ENCODE results near the gene HELQ.
"Not testable (repeated sequence)": the region's sequence is repeated elsewhere in the genome, so short reads cannot be mapped to it uniquely, and the experiment has no call there.

HELQ gene

GRCh38 chr4:83455281-83456183 lies at the start of gene HELQ, which contains the start of gene MRPS18C:
TSS of gene HELQ (minus strand) at chr4:83455823. CDS start at chr4:83455693, 130 bp downstream.
TSS of gene MRPS18C (plus strand) at chr4:83456058. CDS start at chr4:83456078, 20 bp downstream.
- DNase-seq: peak; percentile 100

- DNase-seq: no peak
These were observed 49.4 kb upstream of the HELQ start for GRCh38 chr4:83504996-83505395.

GRCh38 chr4:83504503-83504902 lies 48.9 kb upstream of the HELQ start:
- DNase-seq: no peak

- peak; percentile 18 for DNase-seq
These were observed 48.4 kb upstream of the HELQ start for GRCh38 chr4:83503974-83504373.

- DNase-seq: not testable (repeated sequence)
These were observed 46.0 kb upstream of the HELQ start for GRCh38 chr4:83501671-83502070.

- DNase-seq: no peak
These were observed 42.6 kb upstream of the HELQ start for GRCh38 chr4:83498187-83498586.

GRCh38 chr4:83496085-83496917 lies 40.7 kb upstream of the HELQ start:
- DNase-seq: peak; percentile 70

- peak; percentile 76 for DNase-seq
These were observed 35.3 kb upstream of the HELQ start for GRCh38 chr4:83490876-83491450.

- peak; percentile 49 for DNase-seq
These were observed 34.2 kb upstream of the HELQ start for GRCh38 chr4:83489711-83490326.

GRCh38 chr4:83486457-83487129 lies 31.0 kb upstream of the HELQ start:
- peak; percentile 30 for DNase-seq

GRCh38 chr4:83484500-83485461 lies 29.2 kb upstream of the HELQ start, which contains the start of gene ABRAXAS1:
TSS of gene ABRAXAS1 (minus strand) at chr4:83485100. CDS start at chr4:83485072, 28 bp downstream.
- peak; percentile 98 for DNase-seq

- no peak for DNase-seq
These were observed 18.3 kb upstream of the HELQ start for GRCh38 chr4:83473966-83474365.

- no peak for DNase-seq
These were observed 17.8 kb upstream of the HELQ start for GRCh38 chr4:83473423-83473822.

- no peak for DNase-seq
These were observed 520 bp upstream of the HELQ start for GRCh38 chr4:83456184-83456501.

- peak; percentile 41 for DNase-seq
These were observed 937 bp downstream of the HELQ start for GRCh38 chr4:83454686-83455085.

- no peak for DNase-seq
These were observed 6.6 kb downstream of the HELQ start for GRCh38 chr4:83449009-83449408.

- no peak for DNase-seq
These were observed 14.7 kb downstream of the HELQ start for GRCh38 chr4:83440899-83441298.

GRCh38 chr4:83440148-83440814 lies 15.3 kb downstream of the HELQ start:
- DNase-seq: no peak

- DNase-seq: no peak
These were observed 16.9 kb downstream of the HELQ start for GRCh38 chr4:83438719-83439118.

- DNase-seq: no peak
These were observed 18.9 kb downstream of the HELQ start for GRCh38 chr4:83436680-83437079.

Data from hematopoietic multipotent progenitor cell treated with erythropoietin and hydrocortisone succinate and interleukin-3 and kit ligand, for 4 days (in vitro differentiated cells).